Sigmoid colon (tissue), 4 donors: ENCODE results near the gene CHI3L1.

Experiments
- EP300 ChIP-seq, 4 donors: sonication (generic); formaldehyde crosslinking; IDR thresholded peaks; one replicate each; pipeline ENCODE4 v1.6.1; 2017; ENCODE audit warnings: antibody characterized with exemption in 4 of 4
- POLR2A ChIP-seq, 2 donors: fragments of 450-650 bp; IDR thresholded peaks; one replicate each; pipeline ENCODE4 v1.6.1; 2016; ENCODE audit warnings: antibody characterized with exemption in 2 of 2, mild to moderate bottlenecking in 2 of 2, moderate library complexity in 2 of 2
- POLR2AphosphoS5 ChIP-seq, 4 donors: sonication (generic); formaldehyde crosslinking; IDR thresholded peaks; one replicate each; pipeline ENCODE4 v1.6.1; 2017; ENCODE audit warnings: antibody characterized with exemption in 4 of 4
- TF ChIP-seq, protein P1 (sequence below), 4 experiments: fragments of 450-650 bp in 3 of 4; fragments of 200-600 bp in 1 of 4; IDR thresholded peaks; one replicate each; pipeline ENCODE4 v1.5.1; 2016 to 2019; ENCODE audit warnings: antibody characterized with exemption in 4 of 4, mild to moderate bottlenecking in 3 of 4, moderate library complexity in 2 of 4

DNA sequence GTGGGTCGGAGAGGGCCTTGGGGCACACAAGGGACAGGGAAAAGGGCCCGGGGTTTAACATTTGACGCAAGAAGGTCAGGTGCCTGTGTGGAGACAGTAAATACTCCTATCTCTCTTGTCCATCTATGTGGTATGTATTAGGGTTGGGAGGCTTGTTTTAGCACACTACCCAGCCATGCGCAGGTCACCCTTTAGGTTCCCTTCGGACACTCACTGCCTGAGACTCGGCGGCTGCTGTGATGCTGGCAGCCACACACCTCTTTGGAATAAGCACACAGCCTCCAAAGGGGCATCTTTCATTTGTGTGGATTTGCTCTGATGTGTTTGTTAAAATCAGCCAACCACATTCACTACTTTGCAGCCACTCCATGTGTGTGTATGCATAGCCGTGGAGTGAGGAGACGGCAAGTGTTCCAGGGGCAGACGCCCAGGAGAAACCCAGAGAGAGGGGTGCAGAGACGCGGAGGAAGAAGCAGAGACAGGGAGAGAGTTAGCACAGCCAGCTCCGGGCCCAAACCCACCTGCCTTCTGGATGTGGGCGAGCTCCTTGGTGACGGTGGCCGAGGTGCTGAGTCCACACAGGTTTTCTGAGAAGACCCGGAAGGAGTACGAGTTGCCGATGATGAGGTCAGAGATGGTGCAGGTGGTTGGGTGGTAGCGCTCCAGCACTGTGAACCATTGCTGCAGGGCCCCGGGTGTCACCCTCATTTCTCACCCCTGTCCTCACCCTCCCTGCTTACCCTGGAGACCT is 16.6 kb downstream of the CHI3L1 start:
- TF ChIP-seq POLR2AphosphoS5 (IDR thresholded peaks at IDR 0.05), result no peak
- TF ChIP-seq, protein P1, sequence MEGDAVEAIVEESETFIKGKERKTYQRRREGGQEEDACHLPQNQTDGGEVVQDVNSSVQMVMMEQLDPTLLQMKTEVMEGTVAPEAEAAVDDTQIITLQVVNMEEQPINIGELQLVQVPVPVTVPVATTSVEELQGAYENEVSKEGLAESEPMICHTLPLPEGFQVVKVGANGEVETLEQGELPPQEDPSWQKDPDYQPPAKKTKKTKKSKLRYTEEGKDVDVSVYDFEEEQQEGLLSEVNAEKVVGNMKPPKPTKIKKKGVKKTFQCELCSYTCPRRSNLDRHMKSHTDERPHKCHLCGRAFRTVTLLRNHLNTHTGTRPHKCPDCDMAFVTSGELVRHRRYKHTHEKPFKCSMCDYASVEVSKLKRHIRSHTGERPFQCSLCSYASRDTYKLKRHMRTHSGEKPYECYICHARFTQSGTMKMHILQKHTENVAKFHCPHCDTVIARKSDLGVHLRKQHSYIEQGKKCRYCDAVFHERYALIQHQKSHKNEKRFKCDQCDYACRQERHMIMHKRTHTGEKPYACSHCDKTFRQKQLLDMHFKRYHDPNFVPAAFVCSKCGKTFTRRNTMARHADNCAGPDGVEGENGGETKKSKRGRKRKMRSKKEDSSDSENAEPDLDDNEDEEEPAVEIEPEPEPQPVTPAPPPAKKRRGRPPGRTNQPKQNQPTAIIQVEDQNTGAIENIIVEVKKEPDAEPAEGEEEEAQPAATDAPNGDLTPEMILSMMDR (IDR thresholded peaks at IDR 0.05), result no peak
- no peak for TF ChIP-seq POLR2A (IDR thresholded peaks at IDR 0.05)
- TF ChIP-seq EP300 (IDR thresholded peaks at IDR 0.05), result no peak
